ENCODE data around the gene MYO3B. TPM values are rescaled to one million over a fixed set of nuclear protein-coding genes. Genes with fewer than 3 reads are reported as not detected.
"Not testable (repeated sequence)": the region's sequence is repeated elsewhere in the genome, so short reads cannot be mapped to it uniquely, and the experiment has no call there.

MYO3B gene
- total and polyA plus RNA-seq, 3 donors from 2014 or later, result 1.4 to 3.5 (median 2.5) TPM

DNA sequence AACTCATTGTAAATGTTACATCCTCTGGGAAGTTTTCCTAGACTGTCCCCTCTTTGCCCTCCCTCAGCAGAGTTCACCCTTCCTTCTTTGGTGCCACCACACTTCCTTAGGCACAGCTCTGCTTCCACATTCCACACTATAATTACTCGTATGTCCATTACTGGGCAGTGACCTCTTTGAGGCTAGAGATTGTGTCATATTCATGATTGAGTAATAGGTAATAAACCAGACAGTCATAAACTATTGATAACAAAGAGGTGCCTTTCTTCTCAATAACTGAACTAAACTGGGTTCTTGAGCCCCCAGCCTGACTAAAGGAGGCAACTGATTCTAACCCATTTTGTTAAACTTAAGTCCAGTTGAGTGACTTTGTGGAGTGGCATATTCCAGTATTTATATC is 28.3 kb downstream of the MYO3B start:
- H3K4me1 ChIP-seq, result no peaks in the 10 kb centered on the region
- intact Hi-C loops (cut with DNase I; ENCODE audit: low total_unique reads), result no loop called here
- no peak overlapping the region for H3K4me3 ChIP-seq
- no peaks in the 10 kb centered on the region for H3K27me3 ChIP-seq
- no peak overlapping the region for H3K27ac ChIP-seq
- DNase-seq, result no peak
- no peaks in the 10 kb centered on the region for H3K36me3 ChIP-seq (ENCODE audit: low read depth, missing control alignments)
- H3K9me3 ChIP-seq, result no peaks in the 10 kb centered on the region
- WGBS, 2 donors, result 81 to 88% methylated on average over 1 of the region's 1 CpG
- TF ChIP-seq CTCF (IDR thresholded peaks at IDR 0.05), result no peak
- no peak for TF ChIP-seq POLR2A (IDR thresholded peaks at IDR 0.05)

DNA sequence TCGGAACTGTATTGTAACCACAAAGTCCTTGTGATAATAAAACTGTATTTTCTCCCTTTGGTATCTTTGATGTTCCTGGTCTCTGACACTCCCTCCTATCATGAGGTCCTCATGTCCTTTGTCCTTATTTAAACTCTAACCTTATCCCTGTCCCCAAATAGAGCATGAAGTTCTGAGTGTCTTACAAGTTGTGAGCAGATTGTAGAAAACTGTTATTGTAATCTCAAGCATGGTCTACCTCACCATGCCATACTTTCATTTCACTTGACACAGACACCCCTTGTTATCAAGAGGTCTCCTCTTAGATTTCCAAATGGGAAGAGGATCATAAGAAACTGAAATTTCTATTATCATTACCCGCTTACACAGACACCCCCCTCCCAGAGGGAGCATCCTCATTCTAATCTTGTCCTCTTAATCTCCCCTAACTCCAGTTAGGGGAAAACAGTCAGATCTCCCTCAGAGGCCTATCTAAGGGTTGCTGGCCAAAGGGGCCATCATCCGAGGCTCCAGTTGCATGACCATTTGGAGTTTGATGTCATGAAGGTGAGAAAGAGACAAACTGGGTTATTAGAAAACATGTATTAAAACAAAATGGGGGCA is 29.0 kb downstream of the MYO3B start:
- intact Hi-C loops (cut with DNase I; ENCODE audit: low total_unique reads), result no loop called here
- no peaks in the 10 kb centered on the region for H3K4me1 ChIP-seq

GRCh38 chr2:170207901-170208300 is 30.0 kb downstream of the MYO3B start:
- intact Hi-C loops (cut with DNase I; ENCODE audit: low total_unique reads), result no loop called here
- 79 to 81% methylated on average over 4 of the region's 4 CpGs for WGBS, 2 donors
- no peak for TF ChIP-seq POLR2A (IDR thresholded peaks at IDR 0.05)
- no peak for TF ChIP-seq CTCF (IDR thresholded peaks at IDR 0.05)
- Histone ChIP-seq H3K4me1 (no peaks in the 10 kb centered on the region), H3K27me3 (no peaks in the 10 kb centered on the region), H3K27ac (no peak overlapping the region), H3K4me3 (no peak overlapping the region), H3K9me3 (no peaks in the 10 kb centered on the region), H3K36me3 (ENCODE audit: low read depth, missing control alignments) (no peaks in the 10 kb centered on the region)
- no peak for DNase-seq

More for the DNA sequence above, 29.0 kb downstream of the MYO3B start:
- Histone ChIP-seq H3K27me3 (no peaks in the 10 kb centered on the region), H3K4me3 (no peak overlapping the region), H3K9me3 (no peaks in the 10 kb centered on the region), H3K36me3 (ENCODE audit: low read depth, missing control alignments) (no peaks in the 10 kb centered on the region), H3K27ac (no peak overlapping the region)
- TF ChIP-seq POLR2A (IDR thresholded peaks at IDR 0.05) (no peak), CTCF (IDR thresholded peaks at IDR 0.05) (no peak)
- DNase-seq, result no peak
- 81 to 84% methylated on average over 3 of the region's 3 CpGs for WGBS, 2 donors

DNA sequence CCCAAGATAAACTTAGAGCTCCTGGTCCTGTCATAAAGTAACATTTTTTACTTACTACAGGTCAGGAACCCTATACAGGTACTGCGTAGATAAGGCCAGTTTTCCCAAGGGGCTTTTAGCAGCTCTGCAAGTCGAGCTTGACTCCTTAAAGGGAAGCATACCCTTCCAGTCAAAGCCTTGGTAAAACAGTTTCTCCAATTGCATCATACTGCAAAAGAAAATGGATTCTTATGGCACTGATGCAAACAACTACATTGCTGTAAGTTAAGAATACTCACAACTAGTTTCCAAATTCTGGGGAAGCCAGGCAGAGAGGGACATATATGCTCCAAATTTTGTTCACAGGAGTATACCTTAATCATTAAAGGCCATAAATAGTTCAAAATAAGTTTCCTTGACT is 31.0 kb downstream of the MYO3B start:
- 82 to 90% methylated on average over 2 of the region's 2 CpGs for WGBS, 2 donors
- intact Hi-C loops (cut with DNase I; ENCODE audit: low total_unique reads), result no loop called here
- no peaks in the 10 kb centered on the region for H3K9me3 ChIP-seq
- no peak for DNase-seq
- no peaks in the 10 kb centered on the region for H3K27me3 ChIP-seq
- H3K36me3 ChIP-seq (ENCODE audit: low read depth, missing control alignments), result no peaks in the 10 kb centered on the region
- no peak overlapping the region for H3K27ac ChIP-seq
- no peak for TF ChIP-seq POLR2A (IDR thresholded peaks at IDR 0.05)
- no peak for TF ChIP-seq CTCF (IDR thresholded peaks at IDR 0.05)
- no peak overlapping the region for H3K4me3 ChIP-seq
- H3K4me1 ChIP-seq, result no peaks in the 10 kb centered on the region

GRCh38 chr2:170212625-170213280 is 34.8 kb downstream of the MYO3B start:
- no peak for DNase-seq
- Histone ChIP-seq H3K9me3 (no peaks in the 10 kb centered on the region), H3K4me1 (no peaks in the 10 kb centered on the region), H3K4me3 (no peak overlapping the region), H3K27ac (no peak overlapping the region), H3K36me3 (ENCODE audit: low read depth, missing control alignments) (no peaks in the 10 kb centered on the region), H3K27me3 (no peaks in the 10 kb centered on the region)
- WGBS, 2 donors, result 41 to 42% methylated on average over 14 of the region's 14 CpGs
- intact Hi-C loops (cut with DNase I; ENCODE audit: low total_unique reads), result no loop called here
- TF ChIP-seq CTCF (IDR thresholded peaks at IDR 0.05) (no peak), POLR2A (IDR thresholded peaks at IDR 0.05) (no peak)

DNA sequence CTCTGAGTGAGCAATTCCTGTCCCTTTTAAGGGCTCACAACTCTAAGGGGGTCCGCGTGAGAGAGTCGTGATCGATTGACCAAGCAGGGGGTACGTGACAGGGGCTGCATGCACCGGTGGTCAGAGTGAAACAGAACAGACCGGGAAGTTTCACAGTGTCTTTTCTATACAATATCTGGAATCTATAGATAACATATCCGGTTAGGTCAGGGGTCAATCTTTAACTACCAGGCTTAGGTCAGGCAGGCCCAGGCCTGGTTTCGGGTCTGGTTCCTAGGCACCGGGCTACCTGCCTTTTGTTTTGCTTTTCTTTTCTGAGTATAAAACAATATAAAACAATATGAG is 35.3 kb downstream of the MYO3B start:
- H3K9me3 ChIP-seq; DNase-seq; H3K4me1 ChIP-seq; H3K36me3 ChIP-seq (ENCODE audit: low read depth, missing control alignments); H3K4me3 ChIP-seq; H3K27me3 ChIP-seq; intact Hi-C loops (cut with DNase I; ENCODE audit: low total_unique reads); H3K27ac ChIP-seq: not testable (repeated sequence)
- 32 to 47% methylated on average over 10 of the region's 10 CpGs for whole genome bisulfite sequencing, 2 donors
